Adrenal gland (tissue), 5 donors: ENCODE results near the gene SMIM38.

ENCODE experiments used
- POLR2A ChIP-seq, 2 donors: fragments of 450-650 bp; IDR thresholded peaks; one replicate each; pipeline ENCODE4 v1.6.1; 2017; ENCODE audit warnings: antibody characterized with exemption in 2 of 2, mild to moderate bottlenecking in 2 of 2, moderate library complexity in 1 of 2
- TF ChIP-seq, protein P1 (sequence below), 6 experiments: fragments of 450-650 bp in 4 of 6; fragments of 200-600 bp in 2 of 6; sonication (generic) in 1 of 6; IDR thresholded peaks; 1 replicate in 5 of 6; 2 replicates in 1 of 6; pipeline versions ENCODE4 v1.5.1 to v1.8.0; 2016 to 2021; ENCODE audit warnings: antibody characterized with exemption in 6 of 6, mild to moderate bottlenecking in 2 of 6, moderate library complexity in 1 of 6
- donor health status: DM: no; HTN: no; CAD: no.

- TF ChIP-seq, protein P1, sequence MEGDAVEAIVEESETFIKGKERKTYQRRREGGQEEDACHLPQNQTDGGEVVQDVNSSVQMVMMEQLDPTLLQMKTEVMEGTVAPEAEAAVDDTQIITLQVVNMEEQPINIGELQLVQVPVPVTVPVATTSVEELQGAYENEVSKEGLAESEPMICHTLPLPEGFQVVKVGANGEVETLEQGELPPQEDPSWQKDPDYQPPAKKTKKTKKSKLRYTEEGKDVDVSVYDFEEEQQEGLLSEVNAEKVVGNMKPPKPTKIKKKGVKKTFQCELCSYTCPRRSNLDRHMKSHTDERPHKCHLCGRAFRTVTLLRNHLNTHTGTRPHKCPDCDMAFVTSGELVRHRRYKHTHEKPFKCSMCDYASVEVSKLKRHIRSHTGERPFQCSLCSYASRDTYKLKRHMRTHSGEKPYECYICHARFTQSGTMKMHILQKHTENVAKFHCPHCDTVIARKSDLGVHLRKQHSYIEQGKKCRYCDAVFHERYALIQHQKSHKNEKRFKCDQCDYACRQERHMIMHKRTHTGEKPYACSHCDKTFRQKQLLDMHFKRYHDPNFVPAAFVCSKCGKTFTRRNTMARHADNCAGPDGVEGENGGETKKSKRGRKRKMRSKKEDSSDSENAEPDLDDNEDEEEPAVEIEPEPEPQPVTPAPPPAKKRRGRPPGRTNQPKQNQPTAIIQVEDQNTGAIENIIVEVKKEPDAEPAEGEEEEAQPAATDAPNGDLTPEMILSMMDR (IDR thresholded peaks at IDR 0.05): no peak
- no peak for TF ChIP-seq POLR2A (IDR thresholded peaks at IDR 0.05)
These were observed 29.4 kb upstream of the SMIM38 start for GRCh38 chr11:69126286-69126685.
